ENCODE data around the gene PAOX.

DNA sequence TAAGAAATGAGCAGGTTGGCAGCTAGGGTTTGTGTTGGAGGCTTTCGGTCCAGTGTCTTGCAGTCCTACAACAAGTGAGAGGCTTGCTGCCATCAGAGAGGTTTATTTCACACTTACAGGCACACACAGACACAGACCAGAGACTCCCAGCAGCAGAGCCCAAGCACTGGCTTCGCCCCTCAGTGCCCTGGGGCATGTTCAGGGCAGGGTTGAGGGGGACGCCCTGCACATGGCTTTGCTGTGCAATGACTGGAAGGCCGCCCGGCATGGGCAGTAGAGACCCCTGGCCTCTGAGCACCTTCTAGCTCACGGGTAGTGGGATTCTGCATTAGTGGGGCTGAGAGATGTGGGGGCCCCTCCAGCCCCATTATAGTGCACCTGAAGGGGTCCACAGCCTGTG lies 41.5 kb downstream of the PAOX start:
- no peak for TF ChIP-seq POLR2AphosphoS5 (IDR thresholded peaks at IDR 0.05; ENCODE audit: insufficient read depth in 1 of 2, low read depth in 1 of 2)
- TF ChIP-seq, protein P1, sequence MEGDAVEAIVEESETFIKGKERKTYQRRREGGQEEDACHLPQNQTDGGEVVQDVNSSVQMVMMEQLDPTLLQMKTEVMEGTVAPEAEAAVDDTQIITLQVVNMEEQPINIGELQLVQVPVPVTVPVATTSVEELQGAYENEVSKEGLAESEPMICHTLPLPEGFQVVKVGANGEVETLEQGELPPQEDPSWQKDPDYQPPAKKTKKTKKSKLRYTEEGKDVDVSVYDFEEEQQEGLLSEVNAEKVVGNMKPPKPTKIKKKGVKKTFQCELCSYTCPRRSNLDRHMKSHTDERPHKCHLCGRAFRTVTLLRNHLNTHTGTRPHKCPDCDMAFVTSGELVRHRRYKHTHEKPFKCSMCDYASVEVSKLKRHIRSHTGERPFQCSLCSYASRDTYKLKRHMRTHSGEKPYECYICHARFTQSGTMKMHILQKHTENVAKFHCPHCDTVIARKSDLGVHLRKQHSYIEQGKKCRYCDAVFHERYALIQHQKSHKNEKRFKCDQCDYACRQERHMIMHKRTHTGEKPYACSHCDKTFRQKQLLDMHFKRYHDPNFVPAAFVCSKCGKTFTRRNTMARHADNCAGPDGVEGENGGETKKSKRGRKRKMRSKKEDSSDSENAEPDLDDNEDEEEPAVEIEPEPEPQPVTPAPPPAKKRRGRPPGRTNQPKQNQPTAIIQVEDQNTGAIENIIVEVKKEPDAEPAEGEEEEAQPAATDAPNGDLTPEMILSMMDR (IDR thresholded peaks at IDR 0.05), result no peak
